Keratinocyte (primary cell): ENCODE measurements around the gene FTH1. TPM values are rescaled to one million over a fixed set of nuclear protein-coding genes. Genes with fewer than 3 reads are reported as not detected.
"Not testable (repeated sequence)": the region's sequence is repeated elsewhere in the genome, so short reads cannot be mapped to it uniquely, and the experiment has no call there.

Experiments
- DNase-seq: peaks from one replicate; pipeline ENCODE4 v3.0.0-alpha.2; 2011; ENCODE audit warnings: low read depth, missing footprints, low spot score
- FAIRE-seq: peaks from 2 replicates; lab custom pipeline; 2011; peaks lifted over from hg19 to GRCh38; lab: Jason Lieb, UNC
- H2AFZ ChIP-seq: 2 replicates; pipeline ENCODE4 v1.6.0; 2012; ENCODE audit warnings: low read length, control low read depth, inconsistent platforms; ENCODE audit not compliant: control insufficient read depth
- H3K27ac ChIP-seq: 2 replicates; pipeline ENCODE4 v1.5.1; 2011; ENCODE audit warnings: low read length; ENCODE audit not compliant: control insufficient read depth, insufficient read depth
- H3K27me3 ChIP-seq: 3 replicates; pipeline ENCODE4 v1.6.0; 2011; ENCODE audit warnings: low read length; ENCODE audit not compliant: control insufficient read depth, insufficient read depth; ENCODE audit errors: extremely low read depth
- H3K36me3 ChIP-seq, 2 experiments: 2 replicates in 1 of 2; 3 replicates in 1 of 2; pipeline ENCODE4 v1.5.1; 2011; ENCODE audit warnings: low read length in 2 of 2, mild to moderate bottlenecking in 1 of 2; ENCODE audit not compliant: control insufficient read depth in 2 of 2, insufficient read depth in 2 of 2; ENCODE audit errors: extremely low read depth in 1 of 2
- H3K4me1 ChIP-seq: 3 replicates; pipeline ENCODE4 v1.5.1; 2011; ENCODE audit warnings: low read length; ENCODE audit not compliant: control insufficient read depth, insufficient read depth; ENCODE audit errors: extremely low read depth
- H3K4me2 ChIP-seq: 3 replicates; pipeline ENCODE4 v1.6.0; 2011; ENCODE audit warnings: low read depth, low read length; ENCODE audit not compliant: control insufficient read depth, insufficient read depth; ENCODE audit errors: extremely low read depth
- H3K4me3 ChIP-seq, 3 experiments: fragments of 200-600 bp in 1 of 3; sonication (generic) in 1 of 3; 2 replicates in 2 of 3; 3 replicates in 1 of 3; pipeline ENCODE4 v1.5.1; 2011 to 2016; ENCODE audit warnings: low read length in 3 of 3, mild to moderate bottlenecking in 3 of 3, control low read depth in 2 of 3, inconsistent platforms in 1 of 3, low read depth in 1 of 3, mixed read lengths in 1 of 3, mixed run types in 1 of 3, moderate library complexity in 1 of 3; ENCODE audit not compliant: control insufficient read depth in 2 of 3, insufficient read depth in 2 of 3; ENCODE audit errors: extremely low read depth in 1 of 3
- H3K79me2 ChIP-seq: 2 replicates; pipeline ENCODE4 v1.6.0; 2012; ENCODE audit warnings: low read length; ENCODE audit not compliant: control insufficient read depth, insufficient read depth
- H3K9ac ChIP-seq: 3 replicates; pipeline ENCODE4 v1.6.0; 2011; ENCODE audit warnings: low read length; ENCODE audit not compliant: control insufficient read depth, insufficient read depth; ENCODE audit errors: extremely low read depth
- H3K9me1 ChIP-seq: 3 replicates; pipeline ENCODE4 v1.6.0; 2011; ENCODE audit warnings: low read length; ENCODE audit not compliant: control insufficient read depth, insufficient read depth; ENCODE audit errors: extremely low read depth
- H3K9me3 ChIP-seq: 2 replicates; pipeline ENCODE4 v1.5.1; 2012; ENCODE audit warnings: low read depth, low read length; ENCODE audit not compliant: control insufficient read depth
- H4K20me1 ChIP-seq: 3 replicates; pipeline ENCODE4 v1.6.0; 2011; ENCODE audit warnings: low read length; ENCODE audit not compliant: control insufficient read depth, insufficient read depth; ENCODE audit errors: extremely low read depth
- EZH2 ChIP-seq: IDR thresholded peaks from one replicate; pipeline ENCODE4 v1.6.1; 2012; ENCODE audit warnings: inconsistent platforms, mild to moderate bottlenecking, low read length, moderate library complexity
- dilution Hi-C: fragments of 300-500 bp; cut with MboI; formaldehyde crosslinking; loops from one replicate; pipeline ENCODE4 v1.7.0; 2020; ENCODE audit warnings: low sequenced_read_pairs; ENCODE audit not compliant: extremely low pct_ligation_motif_present
- polyA plus RNA-seq, 5 experiments: library from polyadenylated mRNA; depleted of rRNA in 3 of 5; stranded (reverse) in 3 of 5; stranded (forward) in 1 of 5; unstranded in 1 of 5; fragments of >200 nt; gene quantifications; 1 replicate in 1 of 5; 2 replicates in 3 of 5; 3 replicates in 1 of 5; pipeline versions ENCODE4 v1.2.1 to v1.2.3, GENCODE V29; 2011 to 2012; ENCODE audit warnings: missing spikeins in 2 of 5, low read depth in 1 of 5, low replicate concordance in 1 of 5
- TF ChIP-seq, protein P1 (sequence below), 3 experiments: IDR thresholded peaks in 1 of 3; conservative IDR thresholded peaks in 1 of 3; optimal IDR thresholded peaks in 1 of 3; 2 replicates in 2 of 3; 3 replicates in 1 of 3; pipeline versions ENCODE3 to v1.5.1; 2011; ENCODE audit warnings: low read length in 3 of 3, mild to moderate bottlenecking in 3 of 3, moderate library complexity in 2 of 3, control low read depth in 1 of 3, inconsistent platforms in 1 of 3; ENCODE audit not compliant: insufficient read depth in 2 of 3; ENCODE audit errors: extremely low read depth in 1 of 3

Gene FTH1
- polyA plus RNA-seq, 1 donor (not counting 4 experiments of a cell fraction or from before 2014, with no cell fraction given): 1,058 TPM

DNA sequence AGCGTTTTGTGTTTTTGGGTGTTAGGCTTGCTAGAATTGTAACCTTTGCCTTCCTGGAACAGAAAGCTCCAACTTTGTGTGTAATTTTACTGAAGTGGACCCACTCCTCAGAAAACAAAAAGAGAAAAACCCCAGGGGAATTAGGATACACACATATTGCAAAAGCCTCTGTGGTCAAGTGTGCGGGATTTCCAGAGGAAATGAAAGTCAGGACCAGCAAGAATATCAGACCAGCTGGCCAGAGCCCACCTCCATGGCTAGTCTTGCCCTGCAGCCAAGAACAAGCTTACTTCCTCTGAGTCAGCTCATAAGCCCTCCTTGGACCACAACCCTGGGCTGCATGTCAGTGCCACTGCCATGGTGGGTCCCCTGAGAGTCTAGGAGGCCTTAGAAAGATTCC is 37.0 kb upstream of the FTH1 start:
- FAIRE-seq (no peak), DNase-seq (no peak)
- H3K27me3 ChIP-seq: no peaks in the 10 kb centered on the region
- H3K36me3 ChIP-seq: no peaks in the 10 kb centered on the region
- no peaks in the 10 kb centered on the region for H4K20me1 ChIP-seq
- TF ChIP-seq, protein P1, sequence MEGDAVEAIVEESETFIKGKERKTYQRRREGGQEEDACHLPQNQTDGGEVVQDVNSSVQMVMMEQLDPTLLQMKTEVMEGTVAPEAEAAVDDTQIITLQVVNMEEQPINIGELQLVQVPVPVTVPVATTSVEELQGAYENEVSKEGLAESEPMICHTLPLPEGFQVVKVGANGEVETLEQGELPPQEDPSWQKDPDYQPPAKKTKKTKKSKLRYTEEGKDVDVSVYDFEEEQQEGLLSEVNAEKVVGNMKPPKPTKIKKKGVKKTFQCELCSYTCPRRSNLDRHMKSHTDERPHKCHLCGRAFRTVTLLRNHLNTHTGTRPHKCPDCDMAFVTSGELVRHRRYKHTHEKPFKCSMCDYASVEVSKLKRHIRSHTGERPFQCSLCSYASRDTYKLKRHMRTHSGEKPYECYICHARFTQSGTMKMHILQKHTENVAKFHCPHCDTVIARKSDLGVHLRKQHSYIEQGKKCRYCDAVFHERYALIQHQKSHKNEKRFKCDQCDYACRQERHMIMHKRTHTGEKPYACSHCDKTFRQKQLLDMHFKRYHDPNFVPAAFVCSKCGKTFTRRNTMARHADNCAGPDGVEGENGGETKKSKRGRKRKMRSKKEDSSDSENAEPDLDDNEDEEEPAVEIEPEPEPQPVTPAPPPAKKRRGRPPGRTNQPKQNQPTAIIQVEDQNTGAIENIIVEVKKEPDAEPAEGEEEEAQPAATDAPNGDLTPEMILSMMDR (optimal IDR thresholded peaks at IDR 0.05 in 1 of 3, IDR thresholded peaks at IDR 0.05 in 1 of 3, conservative IDR thresholded peaks at IDR 0.05 in 1 of 3; ENCODE audit: extremely low read depth in 1 of 3, insufficient read depth in 2 of 3, low read length in 3 of 3): no peak
- no peak for TF ChIP-seq EZH2
- H3K9me3 ChIP-seq: peaks cover 3% of the 10 kb centered on the region
- no peaks in the 10 kb centered on the region for H3K9me1 ChIP-seq
- H2AFZ ChIP-seq: no peak overlapping the region
- H3K4me3 ChIP-seq: no peak overlapping the region
- H3K4me2 ChIP-seq: no peak overlapping the region
- H3K4me1 ChIP-seq: no peaks in the 10 kb centered on the region
- dilution Hi-C loops: no loop called here
- H3K27ac ChIP-seq: no peak overlapping the region
- H3K9ac ChIP-seq: no peak overlapping the region
- no peaks in the 10 kb centered on the region for H3K79me2 ChIP-seq

GRCh38 chr11:62002283-62002682 is 34.8 kb upstream of the FTH1 start:
- H3K9me3 ChIP-seq, H3K27me3 ChIP-seq, H3K9ac ChIP-seq, H3K9me1 ChIP-seq, dilution Hi-C loops, DNase-seq, H3K79me2 ChIP-seq, FAIRE-seq, H3K4me2 ChIP-seq, H3K4me1 ChIP-seq, H3K36me3 ChIP-seq, H3K4me3 ChIP-seq, H2AFZ ChIP-seq, H4K20me1 ChIP-seq, H3K27ac ChIP-seq: not testable (repeated sequence)

DNA sequence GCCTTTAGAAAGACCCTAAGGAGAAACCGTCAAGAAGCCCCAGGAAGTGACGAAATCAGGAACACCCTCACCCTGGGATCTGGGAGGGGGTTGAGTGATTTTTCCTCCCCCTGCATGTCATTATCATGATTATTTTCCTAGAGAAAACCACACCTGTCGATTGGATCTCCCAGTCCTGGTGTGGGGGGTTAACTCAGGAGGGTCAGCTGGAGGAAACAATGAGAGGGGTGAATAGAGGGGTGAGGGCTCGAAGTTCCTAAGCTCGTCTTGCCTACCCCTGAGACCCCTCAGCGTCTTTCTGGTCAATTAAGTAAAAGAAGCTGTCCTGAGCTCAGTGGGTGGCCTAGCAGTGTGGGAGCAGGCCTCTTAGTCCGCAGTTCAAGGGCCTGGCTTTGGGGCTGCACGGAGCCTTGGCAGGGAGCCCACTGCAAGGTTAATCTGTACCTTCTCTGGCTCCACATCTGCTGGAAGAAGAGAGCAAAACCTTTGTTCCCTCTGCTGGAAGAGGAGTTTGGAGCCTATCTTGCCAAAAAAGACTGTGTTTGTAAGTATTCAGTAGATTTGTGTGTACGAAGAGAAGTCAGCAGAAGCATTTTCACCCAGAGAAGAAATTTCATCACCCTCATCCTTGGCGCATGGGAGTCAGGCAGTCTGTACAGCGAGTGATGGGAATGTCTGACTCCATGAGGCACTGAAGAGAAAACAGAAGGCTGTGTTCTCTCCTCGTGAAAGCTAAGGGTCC is 34.2 kb upstream of the FTH1 start:
- Histone ChIP-seq H3K9me1 (no peaks in the 10 kb centered on the region), H3K4me3 (no peak overlapping the region), H3K36me3 (no peaks in the 10 kb centered on the region), H3K4me2 (no peak overlapping the region), H3K27me3 (no peaks in the 10 kb centered on the region), H4K20me1 (no peaks in the 10 kb centered on the region), H3K79me2 (no peaks in the 10 kb centered on the region), H3K9me3 (peaks cover 6% of the 10 kb centered on the region), H2AFZ (no peak overlapping the region), H3K9ac (no peak overlapping the region), H3K27ac (no peak overlapping the region), H3K4me1 (no peaks in the 10 kb centered on the region)
- no peak for FAIRE-seq
- DNase-seq: no peak
- TF ChIP-seq, protein P1 (optimal IDR thresholded peaks at IDR 0.05 in 1 of 3, IDR thresholded peaks at IDR 0.05 in 1 of 3, conservative IDR thresholded peaks at IDR 0.05 in 1 of 3; ENCODE audit: extremely low read depth in 1 of 3, insufficient read depth in 2 of 3, low read length in 3 of 3): no peak
- no peak for TF ChIP-seq EZH2
- dilution Hi-C loops: no loop called here
